Measurements from ENCODE around the gene CELSR3. TPM values are rescaled to one million over a fixed set of nuclear protein-coding genes. Genes with fewer than 3 reads are reported as not detected.

The CELSR3 gene
- total and polyA plus RNA-seq, 4 donors: 0.16 to 0.37 (median 0.26) TPM

- TF ChIP-seq NR2F2 (IDR thresholded peaks at IDR 0.05) (no peak), FOXA1 (IDR thresholded peaks at IDR 0.05) (no peak), GABPA (IDR thresholded peaks at IDR 0.05 in 1 of 2, conservative IDR thresholded peaks at IDR 0.05 in 1 of 2) (no peak)
Observed at GRCh38 chr3:48688032-48688736, 25.5 kb upstream of the CELSR3 start (continued).

- Histone ChIP-seq H3K9me3 (ENCODE audit: control insufficient read depth in 4 of 4, low read length in 3 of 4) (no peaks in the 10 kb centered on the region), H3K27ac (ENCODE audit: low read depth in 1 of 2, low read length in 2 of 2) (no peak overlapping the region), H3K9ac (ENCODE audit: low read depth in 1 of 2, low read length in 2 of 2) (no peak overlapping the region), H3K4me3 (ENCODE audit: low read depth in 1 of 3, low read length in 3 of 3) (no peak overlapping the region), H3K36me3 (ENCODE audit: control insufficient read depth in 4 of 4, insufficient read depth in 3 of 4, low read depth in 1 of 4, low read length in 3 of 4) (peaks cover 8 to 39% (median 34%) of the 10 kb centered on the region in 4 donors), H3K4me1 (ENCODE audit: control insufficient read depth in 4 of 4, insufficient read depth in 4 of 4, low read length in 3 of 4) (peaks cover 3 to 29% (median 24%) of the 10 kb centered on the region in 4 donors), H3K27me3 (ENCODE audit: control insufficient read depth in 4 of 4, insufficient read depth in 4 of 4, low read length in 3 of 4) (no peaks in the 10 kb centered on the region)
- TF ChIP-seq NR2F2 (IDR thresholded peaks at IDR 0.05) (no peak), EGR1 (IDR thresholded peaks at IDR 0.05; ENCODE audit: low read depth in 2 of 2) (no peak), JUND (IDR thresholded peaks at IDR 0.05) (no peak), SP1 (IDR thresholded peaks at IDR 0.05) (no peak), HNF4G (IDR thresholded peaks at IDR 0.05) (no peak)
- TF ChIP-seq, protein P1, sequence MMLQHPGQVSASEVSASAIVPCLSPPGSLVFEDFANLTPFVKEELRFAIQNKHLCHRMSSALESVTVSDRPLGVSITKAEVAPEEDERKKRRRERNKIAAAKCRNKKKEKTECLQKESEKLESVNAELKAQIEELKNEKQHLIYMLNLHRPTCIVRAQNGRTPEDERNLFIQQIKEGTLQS (IDR thresholded peaks at IDR 0.05): no peak
- TF ChIP-seq, protein P2, sequence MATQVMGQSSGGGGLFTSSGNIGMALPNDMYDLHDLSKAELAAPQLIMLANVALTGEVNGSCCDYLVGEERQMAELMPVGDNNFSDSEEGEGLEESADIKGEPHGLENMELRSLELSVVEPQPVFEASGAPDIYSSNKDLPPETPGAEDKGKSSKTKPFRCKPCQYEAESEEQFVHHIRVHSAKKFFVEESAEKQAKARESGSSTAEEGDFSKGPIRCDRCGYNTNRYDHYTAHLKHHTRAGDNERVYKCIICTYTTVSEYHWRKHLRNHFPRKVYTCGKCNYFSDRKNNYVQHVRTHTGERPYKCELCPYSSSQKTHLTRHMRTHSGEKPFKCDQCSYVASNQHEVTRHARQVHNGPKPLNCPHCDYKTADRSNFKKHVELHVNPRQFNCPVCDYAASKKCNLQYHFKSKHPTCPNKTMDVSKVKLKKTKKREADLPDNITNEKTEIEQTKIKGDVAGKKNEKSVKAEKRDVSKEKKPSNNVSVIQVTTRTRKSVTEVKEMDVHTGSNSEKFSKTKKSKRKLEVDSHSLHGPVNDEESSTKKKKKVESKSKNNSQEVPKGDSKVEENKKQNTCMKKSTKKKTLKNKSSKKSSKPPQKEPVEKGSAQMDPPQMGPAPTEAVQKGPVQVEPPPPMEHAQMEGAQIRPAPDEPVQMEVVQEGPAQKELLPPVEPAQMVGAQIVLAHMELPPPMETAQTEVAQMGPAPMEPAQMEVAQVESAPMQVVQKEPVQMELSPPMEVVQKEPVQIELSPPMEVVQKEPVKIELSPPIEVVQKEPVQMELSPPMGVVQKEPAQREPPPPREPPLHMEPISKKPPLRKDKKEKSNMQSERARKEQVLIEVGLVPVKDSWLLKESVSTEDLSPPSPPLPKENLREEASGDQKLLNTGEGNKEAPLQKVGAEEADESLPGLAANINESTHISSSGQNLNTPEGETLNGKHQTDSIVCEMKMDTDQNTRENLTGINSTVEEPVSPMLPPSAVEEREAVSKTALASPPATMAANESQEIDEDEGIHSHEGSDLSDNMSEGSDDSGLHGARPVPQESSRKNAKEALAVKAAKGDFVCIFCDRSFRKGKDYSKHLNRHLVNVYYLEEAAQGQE (IDR thresholded peaks at IDR 0.05): no peak
- DNase-seq (ENCODE audit: low spot score): no peak
- 72% methylated on average over 3 of the region's 3 CpGs for WGBS
Observed at GRCh38 chr3:48687220-48687678, 24.6 kb upstream of the CELSR3 start.

- Histone ChIP-seq H3K4me3 (ENCODE audit: low read depth in 1 of 3, low read length in 3 of 3) (peak overlapping the region in 1 of 3 donors; percentile 78), H3K9me3 (ENCODE audit: control insufficient read depth in 4 of 4, low read length in 3 of 4) (no peaks in the 10 kb centered on the region), H3K9ac (ENCODE audit: low read depth in 1 of 2, low read length in 2 of 2) (peak overlapping the region in 1 of 2 donors; percentile 43), H3K36me3 (ENCODE audit: control insufficient read depth in 4 of 4, insufficient read depth in 3 of 4, low read depth in 1 of 4, low read length in 3 of 4) (peaks cover 11 to 39% (median 30%) of the 10 kb centered on the region in 4 donors), H3K27me3 (ENCODE audit: control insufficient read depth in 4 of 4, insufficient read depth in 4 of 4, low read length in 3 of 4) (no peaks in the 10 kb centered on the region), H3K27ac (ENCODE audit: low read depth in 1 of 2, low read length in 2 of 2) (peak overlapping the region in 1 of 2 donors; percentile 90), H3K4me1 (ENCODE audit: control insufficient read depth in 4 of 4, insufficient read depth in 4 of 4, low read length in 3 of 4) (peaks cover 3 to 29% (median 24%) of the 10 kb centered on the region in 4 donors)
- 61% methylated on average over 10 of the region's 10 CpGs for WGBS
- TF ChIP-seq, protein P3, sequence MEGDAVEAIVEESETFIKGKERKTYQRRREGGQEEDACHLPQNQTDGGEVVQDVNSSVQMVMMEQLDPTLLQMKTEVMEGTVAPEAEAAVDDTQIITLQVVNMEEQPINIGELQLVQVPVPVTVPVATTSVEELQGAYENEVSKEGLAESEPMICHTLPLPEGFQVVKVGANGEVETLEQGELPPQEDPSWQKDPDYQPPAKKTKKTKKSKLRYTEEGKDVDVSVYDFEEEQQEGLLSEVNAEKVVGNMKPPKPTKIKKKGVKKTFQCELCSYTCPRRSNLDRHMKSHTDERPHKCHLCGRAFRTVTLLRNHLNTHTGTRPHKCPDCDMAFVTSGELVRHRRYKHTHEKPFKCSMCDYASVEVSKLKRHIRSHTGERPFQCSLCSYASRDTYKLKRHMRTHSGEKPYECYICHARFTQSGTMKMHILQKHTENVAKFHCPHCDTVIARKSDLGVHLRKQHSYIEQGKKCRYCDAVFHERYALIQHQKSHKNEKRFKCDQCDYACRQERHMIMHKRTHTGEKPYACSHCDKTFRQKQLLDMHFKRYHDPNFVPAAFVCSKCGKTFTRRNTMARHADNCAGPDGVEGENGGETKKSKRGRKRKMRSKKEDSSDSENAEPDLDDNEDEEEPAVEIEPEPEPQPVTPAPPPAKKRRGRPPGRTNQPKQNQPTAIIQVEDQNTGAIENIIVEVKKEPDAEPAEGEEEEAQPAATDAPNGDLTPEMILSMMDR (IDR thresholded peaks at IDR 0.05; ENCODE audit: low read depth, low read length, missing input control): peak; percentile 1
- TF ChIP-seq RXRA (IDR thresholded peaks at IDR 0.05): no peak
- DNase-seq (ENCODE audit: low spot score): no peak
Observed at GRCh38 chr3:48686538-48687219, 24.0 kb upstream of the CELSR3 start.
